ENCODE data around the gene SPRY2.

Gene SPRY2

DNA sequence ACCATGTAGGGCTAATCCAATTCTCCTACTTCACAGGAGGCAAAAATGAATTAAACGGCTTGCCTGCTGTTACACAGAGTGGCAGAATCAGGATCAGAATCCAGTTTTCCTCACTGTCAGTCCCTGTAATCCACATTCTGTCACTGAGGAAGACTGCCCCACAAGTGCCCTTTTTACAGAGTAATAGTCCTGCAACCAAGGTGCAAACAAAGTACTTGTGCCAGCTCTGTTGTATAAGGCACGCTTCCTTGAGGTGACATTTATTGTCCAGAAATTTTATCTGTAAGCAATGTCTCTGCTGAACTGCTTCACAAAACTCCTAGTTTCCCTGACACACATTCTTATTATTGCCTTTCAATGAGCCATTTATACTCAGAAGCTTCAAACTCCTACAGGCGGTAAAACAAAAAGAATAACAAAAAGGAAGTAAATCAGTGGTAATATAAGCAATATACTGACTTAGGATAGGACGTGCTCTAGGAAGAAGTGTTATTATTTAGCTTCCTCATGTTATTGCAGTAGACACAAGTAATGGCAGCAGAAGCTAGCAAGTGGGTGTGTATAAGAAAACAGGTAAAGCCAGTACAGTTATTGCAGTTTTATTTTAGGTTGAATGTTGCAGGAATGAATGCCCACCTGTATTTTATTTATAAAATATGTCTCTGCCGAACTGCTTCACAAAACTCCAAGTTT lies 28.8 kb downstream of the SPRY2 start:
- no peak for DNase-seq

GRCh38 chr13:80309926-80310325 lies 31.0 kb downstream of the SPRY2 start:
- no peak for DNase-seq

DNA sequence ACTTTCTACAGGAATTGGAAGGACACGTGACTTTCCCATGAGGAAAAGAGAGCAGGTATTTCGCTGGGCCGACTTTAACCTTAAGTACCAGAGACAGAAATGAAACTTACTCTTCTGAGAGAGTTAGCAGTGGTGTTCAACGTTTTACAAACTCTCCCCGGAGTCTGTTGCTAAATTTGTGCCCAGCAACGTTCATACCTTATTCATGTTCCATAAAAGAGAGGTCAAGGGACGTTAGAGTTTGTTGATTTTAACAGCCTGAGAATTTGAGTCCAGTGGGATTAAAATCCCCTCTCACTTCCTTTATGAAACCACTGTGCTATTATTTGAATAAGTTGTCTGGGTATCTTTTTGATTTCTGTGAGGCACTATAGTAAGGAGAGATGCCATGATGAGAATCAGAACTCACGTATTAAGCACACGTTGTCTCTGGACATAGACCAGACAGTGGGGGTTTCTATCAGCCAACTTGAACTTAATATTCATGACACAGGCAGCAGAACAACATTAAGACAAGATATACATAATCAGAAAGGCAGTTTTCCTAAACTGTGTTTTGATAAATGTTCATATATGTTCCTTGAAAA lies 33.4 kb downstream of the SPRY2 start:
- DNase-seq, result no peak

DNA sequence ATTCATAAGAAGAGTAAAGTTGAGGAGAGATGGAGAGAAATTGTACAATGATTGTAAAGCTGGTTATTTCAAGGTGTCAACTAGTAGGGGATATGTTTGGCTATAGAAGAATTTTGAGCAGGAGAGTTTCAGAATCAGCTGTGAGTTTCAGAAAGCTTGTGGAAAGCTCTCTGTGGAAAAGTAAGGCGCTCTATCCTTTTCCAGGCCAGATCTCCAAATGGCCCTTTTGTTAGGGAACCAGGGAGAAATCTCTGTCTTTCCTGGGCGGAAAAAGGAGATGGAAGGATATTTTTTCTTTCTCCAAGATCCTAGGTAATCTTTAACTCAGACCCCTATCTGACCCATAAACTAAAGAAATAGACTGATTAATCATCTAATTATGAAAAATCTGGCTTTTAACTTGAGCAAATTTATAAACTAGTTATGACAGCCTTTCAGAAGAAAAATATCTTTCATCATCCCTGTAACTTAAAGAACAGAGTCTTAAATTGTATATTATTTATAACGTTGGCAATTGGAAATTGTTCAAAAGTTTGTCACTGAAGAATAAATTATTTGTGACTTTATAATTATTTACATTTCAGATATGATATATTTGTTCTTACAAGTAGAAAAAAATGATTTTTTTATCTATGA lies 34.5 kb downstream of the SPRY2 start:
- no peak for DNase-seq

- DNase-seq, result no peak
These were observed 35.2 kb downstream of the SPRY2 start for GRCh38 chr13:80305737-80306136.

- no peak for DNase-seq
These were observed 37.6 kb downstream of the SPRY2 start for GRCh38 chr13:80303225-80303811.

- DNase-seq, result no peak
These were observed 41.9 kb downstream of the SPRY2 start for GRCh38 chr13:80299046-80299445.

- no peak for DNase-seq
These were observed 43.4 kb downstream of the SPRY2 start for GRCh38 chr13:80297503-80297902.

DNA sequence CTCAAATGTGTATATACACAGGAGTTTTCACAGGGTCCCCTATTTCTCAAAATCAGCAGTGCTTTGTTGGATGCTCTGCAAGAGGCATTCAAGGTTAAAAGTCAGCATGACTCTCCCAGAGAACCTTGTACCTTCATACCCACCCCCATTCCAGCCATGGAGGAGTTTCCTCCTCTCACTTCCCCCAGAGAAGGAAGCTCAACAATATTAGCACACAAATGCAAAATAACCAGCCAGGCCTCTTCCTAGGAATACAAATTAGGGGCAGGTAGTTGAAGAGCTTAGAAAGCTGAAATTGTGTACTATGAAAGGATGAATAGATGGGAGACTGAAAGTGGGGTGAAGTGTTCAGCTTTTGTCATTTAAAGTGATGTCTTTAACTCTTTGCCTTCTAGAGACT lies 43.8 kb downstream of the SPRY2 start:
- no peak for DNase-seq

GRCh38 chr13:80296638-80297037 lies 44.3 kb downstream of the SPRY2 start:
- DNase-seq, result no peak

GRCh38 chr13:80290591-80290990 lies 50.3 kb downstream of the SPRY2 start:
- DNase-seq, result no peak
